Stimulated activated CD8-positive, alpha-beta memory T cell treated with anti-CD3 and anti-CD28 coated beads, Interleukin-4, amount 100 ng/mL, for 1 hour (primary cell): ENCODE data around the gene THOC6.
"Not testable (repeated sequence)": the region's sequence is repeated elsewhere in the genome, so short reads cannot be mapped to it uniquely, and the experiment has no call there.

Experiments
- DNase-seq, 2 donors: peaks; one replicate each; pipeline ENCODE4 v3.0.0-alpha.2; 2020; ENCODE audit warnings: low read depth in 2 of 2, low spot score in 1 of 2

Gene THOC6

GRCh38 chr16:3053330-3053710, 29.5 kb downstream of the THOC6 start:
- not testable (repeated sequence) for DNase-seq

GRCh38 chr16:3054965-3055733, 31.3 kb downstream of the THOC6 start:
- DNase-seq, result no peak

GRCh38 chr16:3055734-3056115, 31.9 kb downstream of the THOC6 start:
- DNase-seq, result not testable (repeated sequence)

- no peak for DNase-seq
Measured at GRCh38 chr16:3056336-3057180, 32.7 kb downstream of the THOC6 start.

- no peak for DNase-seq
Measured at GRCh38 chr16:3057181-3058138, 33.6 kb downstream of the THOC6 start.

GRCh38 chr16:3058139-3059030, 34.5 kb downstream of the THOC6 start:
- DNase-seq, result no peak

- peak; percentile 71 to 74 for DNase-seq
Measured at GRCh38 chr16:3059041-3059722, 35.3 kb downstream of the THOC6 start.

GRCh38 chr16:3059723-3060242, 35.9 kb downstream of the THOC6 start:
- DNase-seq, result no peak

GRCh38 chr16:3060339-3061127, 36.7 kb downstream of the THOC6 start:
- no peak for DNase-seq

GRCh38 chr16:3062553-3062952, 38.7 kb downstream of the THOC6 start:
- no peak for DNase-seq

- DNase-seq, result no peak
Measured at GRCh38 chr16:3063625-3064386, 40.0 kb downstream of the THOC6 start.

- peak in 1 of 2 donors; percentile 41 for DNase-seq
Measured at GRCh38 chr16:3065069-3065741, 41.4 kb downstream of the THOC6 start, which contains the start of gene IL32. Gene IL32, plus strand, starts transcription at chr16:3065640. Its CDS starts 172 bp downstream, at chr16:3065812.

GRCh38 chr16:3065742-3066439, 42.1 kb downstream of the THOC6 start:
- no peak for DNase-seq

- DNase-seq, result no peak
Measured at GRCh38 chr16:3066440-3066748, 42.6 kb downstream of the THOC6 start.

- DNase-seq, result no peak
Measured at GRCh38 chr16:3068487-3068886, 44.7 kb downstream of the THOC6 start.

- DNase-seq, result not testable (repeated sequence)
Measured at GRCh38 chr16:3069146-3069545, 45.3 kb downstream of the THOC6 start.
